Astrocyte (in vitro differentiated cells and primary cell): ENCODE results near the gene TMTC2.

Source experiments
- EZH2 ChIP-seq: IDR thresholded peaks from 2 replicates; pipeline ENCODE4 v1.6.1; 2012; ENCODE audit warnings: mild to moderate bottlenecking, low read length, inconsistent platforms; ENCODE audit not compliant: insufficient read depth
- TF ChIP-seq, protein P1 (sequence below): IDR thresholded peaks from 2 replicates; pipeline ENCODE4 v1.5.1; 2011; ENCODE audit warnings: low read depth, mild to moderate bottlenecking, inconsistent platforms, low read length, moderate library complexity; ENCODE audit not compliant: insufficient read depth

DNA sequence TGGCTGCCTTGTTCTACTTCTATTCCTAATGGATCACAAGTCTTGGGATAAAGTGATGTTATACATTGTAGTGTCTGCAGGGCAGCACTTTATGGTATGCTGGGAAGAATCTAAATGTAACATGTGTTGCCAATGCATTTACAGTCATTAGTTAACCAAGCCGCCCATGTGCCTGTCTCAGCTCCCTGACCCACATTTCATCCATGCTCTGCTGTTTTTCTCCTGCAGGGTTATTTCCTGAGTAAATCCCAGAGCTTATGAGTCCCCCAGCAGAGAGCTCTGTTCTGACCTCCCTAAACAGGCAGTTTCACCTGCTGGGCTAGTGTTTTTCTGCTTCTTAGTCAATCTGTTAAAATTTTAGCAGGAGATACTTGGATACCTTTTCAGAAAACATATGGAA is 4.4 kb upstream of the TMTC2 start:
- TF ChIP-seq, protein P1, sequence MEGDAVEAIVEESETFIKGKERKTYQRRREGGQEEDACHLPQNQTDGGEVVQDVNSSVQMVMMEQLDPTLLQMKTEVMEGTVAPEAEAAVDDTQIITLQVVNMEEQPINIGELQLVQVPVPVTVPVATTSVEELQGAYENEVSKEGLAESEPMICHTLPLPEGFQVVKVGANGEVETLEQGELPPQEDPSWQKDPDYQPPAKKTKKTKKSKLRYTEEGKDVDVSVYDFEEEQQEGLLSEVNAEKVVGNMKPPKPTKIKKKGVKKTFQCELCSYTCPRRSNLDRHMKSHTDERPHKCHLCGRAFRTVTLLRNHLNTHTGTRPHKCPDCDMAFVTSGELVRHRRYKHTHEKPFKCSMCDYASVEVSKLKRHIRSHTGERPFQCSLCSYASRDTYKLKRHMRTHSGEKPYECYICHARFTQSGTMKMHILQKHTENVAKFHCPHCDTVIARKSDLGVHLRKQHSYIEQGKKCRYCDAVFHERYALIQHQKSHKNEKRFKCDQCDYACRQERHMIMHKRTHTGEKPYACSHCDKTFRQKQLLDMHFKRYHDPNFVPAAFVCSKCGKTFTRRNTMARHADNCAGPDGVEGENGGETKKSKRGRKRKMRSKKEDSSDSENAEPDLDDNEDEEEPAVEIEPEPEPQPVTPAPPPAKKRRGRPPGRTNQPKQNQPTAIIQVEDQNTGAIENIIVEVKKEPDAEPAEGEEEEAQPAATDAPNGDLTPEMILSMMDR, result no peak
- TF ChIP-seq EZH2, result no peak
